Subcutaneous abdominal adipose tissue (tissue), 5 donors: ENCODE results near the gene TMEM156.
"Not testable (repeated sequence)": the region's sequence is repeated elsewhere in the genome, so short reads cannot be mapped to it uniquely, and the experiment has no call there.

Source experiments
- H3K27ac ChIP-seq: one replicate; pipeline ENCODE4 v1.7.0; 2013; ENCODE audit warnings: low read depth, mild to moderate bottlenecking, inconsistent platforms, low read length, moderate library complexity
- H3K27me3 ChIP-seq, 5 donors: one replicate each; pipeline ENCODE4 v1.7.0; 2013; ENCODE audit warnings: low read length in 5 of 5, inconsistent platforms in 1 of 5; ENCODE audit not compliant: control insufficient read depth in 5 of 5, insufficient read depth in 4 of 5
- H3K36me3 ChIP-seq, 5 donors: one replicate each; pipeline ENCODE4 v1.7.0; 2013; ENCODE audit warnings: low read length in 5 of 5; ENCODE audit not compliant: control insufficient read depth in 5 of 5, insufficient read depth in 5 of 5
- H3K4me1 ChIP-seq, 5 donors: one replicate each; pipeline ENCODE4 v1.7.0; 2013; ENCODE audit warnings: low read length in 5 of 5, mild to moderate bottlenecking in 3 of 5, moderate library complexity in 1 of 5; ENCODE audit not compliant: control insufficient read depth in 5 of 5, insufficient read depth in 5 of 5
- H3K4me3 ChIP-seq, 5 donors: one replicate each; pipeline ENCODE4 v1.7.0; 2013; ENCODE audit warnings: low read length in 5 of 5, low read depth in 1 of 5
- H3K9ac ChIP-seq, 5 donors: one replicate each; pipeline ENCODE4 v1.7.0; 2013; ENCODE audit warnings: low read length in 5 of 5, mild to moderate bottlenecking in 4 of 5, moderate library complexity in 3 of 5
- H3K9me3 ChIP-seq, 5 donors: one replicate each; pipeline ENCODE4 v1.7.0; 2013; ENCODE audit warnings: low read length in 5 of 5; ENCODE audit not compliant: control insufficient read depth in 5 of 5
- donor health status: healthy.
- donor health status: healthy.
- donor health status: healthy.
- donor health status: healthy.
- donor health status: healthy.

The TMEM156 gene

DNA sequence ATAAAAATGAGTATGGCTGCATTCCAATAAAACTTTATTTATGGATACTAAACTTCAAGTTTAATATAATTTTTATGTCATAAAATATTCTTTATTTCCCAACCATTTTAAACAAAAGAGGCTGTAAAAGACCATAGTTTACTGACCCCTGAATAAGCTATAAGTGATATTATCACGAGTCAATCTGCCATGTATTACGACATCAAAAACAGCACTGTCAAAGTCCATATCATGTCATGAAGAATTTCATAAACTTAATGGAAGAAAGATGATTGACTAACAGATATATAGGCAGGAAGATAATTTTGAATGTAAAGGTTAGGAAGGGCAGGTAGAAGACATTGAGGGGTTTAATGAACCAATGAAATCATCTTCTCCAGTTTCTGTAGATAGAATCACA is 18.2 kb downstream of the TMEM156 start:
- Histone ChIP-seq H3K9me3 (peaks cover 0 to 7% (median 4%) of the 10 kb centered on the region in 5 donors), H3K27me3 (no peaks in the 10 kb centered on the region), H3K4me1 (no peaks in the 10 kb centered on the region)

GRCh38 chr4:39004758-39005157 is 27.5 kb downstream of the TMEM156 start:
- H3K36me3 ChIP-seq: no peaks in the 10 kb centered on the region
- no peaks in the 10 kb centered on the region for H3K27me3 ChIP-seq
- H3K9me3 ChIP-seq: peaks cover 0 to 3% (median under 1%) of the 10 kb centered on the region in 5 donors
- H3K9ac ChIP-seq: no peak overlapping the region
- no peak overlapping the region for H3K4me3 ChIP-seq
- no peak overlapping the region for H3K27ac ChIP-seq
- H3K4me1 ChIP-seq: no peaks in the 10 kb centered on the region

More for the DNA sequence above, 18.2 kb downstream of the TMEM156 start:
- Histone ChIP-seq H3K9ac (no peak overlapping the region), H3K36me3 (no peaks in the 10 kb centered on the region), H3K27ac (no peak overlapping the region), H3K4me3 (no peak overlapping the region)

GRCh38 chr4:39002058-39002457 is 30.2 kb downstream of the TMEM156 start:
- not testable (repeated sequence) for H3K27me3 ChIP-seq, H3K36me3 ChIP-seq, H3K4me3 ChIP-seq, H3K9ac ChIP-seq, H3K9me3 ChIP-seq, H3K4me1 ChIP-seq, H3K27ac ChIP-seq

DNA sequence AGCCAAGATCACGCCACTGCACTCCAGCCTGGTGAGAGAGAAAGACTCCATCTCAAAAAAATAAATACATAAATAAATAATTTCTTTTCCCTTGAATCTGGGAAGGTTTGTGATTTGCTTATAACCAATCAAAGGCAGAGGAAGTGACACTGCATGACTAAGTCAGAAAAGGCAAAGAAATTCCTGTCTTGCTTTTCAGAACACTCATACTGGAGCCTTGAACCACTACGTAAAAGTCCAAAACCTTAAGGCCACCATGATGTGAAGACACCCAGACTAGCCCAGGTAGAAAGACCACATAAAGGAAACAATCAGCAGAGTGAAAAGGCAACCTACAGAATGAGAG is 36.6 kb downstream of the TMEM156 start:
- Histone ChIP-seq H3K36me3 (no peaks in the 10 kb centered on the region), H3K9ac (no peak overlapping the region), H3K27ac (no peak overlapping the region)

GRCh38 chr4:38994135-38994534 is 38.1 kb downstream of the TMEM156 start:
- H3K9me3 ChIP-seq: no peaks in the 10 kb centered on the region
- H3K4me3 ChIP-seq: no peak overlapping the region
- H3K9ac ChIP-seq: no peak overlapping the region
- H3K4me1 ChIP-seq: no peaks in the 10 kb centered on the region
- H3K27me3 ChIP-seq: no peaks in the 10 kb centered on the region
- H3K36me3 ChIP-seq: no peaks in the 10 kb centered on the region
- no peak overlapping the region for H3K27ac ChIP-seq

More for the DNA sequence above, 36.6 kb downstream of the TMEM156 start:
- Histone ChIP-seq H3K4me3 (no peak overlapping the region), H3K9me3 (peaks cover 0 to 6% (median 5%) of the 10 kb centered on the region in 5 donors), H3K27me3 (no peaks in the 10 kb centered on the region), H3K4me1 (no peaks in the 10 kb centered on the region)

GRCh38 chr4:38993683-38994082 is 38.5 kb downstream of the TMEM156 start:
- Histone ChIP-seq H3K4me3 (no peak overlapping the region), H3K9me3 (no peaks in the 10 kb centered on the region), H3K27me3 (no peaks in the 10 kb centered on the region), H3K27ac (no peak overlapping the region), H3K36me3 (no peaks in the 10 kb centered on the region), H3K9ac (no peak overlapping the region), H3K4me1 (no peaks in the 10 kb centered on the region)

- no peaks in the 10 kb centered on the region for H3K9me3 ChIP-seq
Observed at GRCh38 chr4:38990241-38990640, 42.0 kb downstream of the TMEM156 start.

DNA sequence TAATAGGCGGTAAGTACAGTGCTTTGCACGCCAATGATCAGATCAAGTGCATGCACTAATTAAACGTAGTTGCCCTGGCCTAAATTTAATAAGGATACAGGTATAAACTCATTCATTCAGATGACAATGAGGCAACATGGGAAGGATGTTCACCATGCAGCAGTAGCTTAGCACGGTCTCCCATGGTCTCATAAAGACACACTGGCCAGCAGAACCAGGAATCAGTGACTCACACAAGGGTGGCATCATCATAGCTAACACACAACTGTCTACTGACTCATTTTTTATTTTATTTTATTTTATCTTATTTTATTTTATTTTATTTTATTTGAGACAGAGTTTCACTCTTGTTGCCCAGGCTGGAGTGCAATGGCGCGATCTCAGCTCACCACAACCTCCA is 42.7 kb downstream of the TMEM156 start:
- no peaks in the 10 kb centered on the region for H3K36me3 ChIP-seq
- H3K9me3 ChIP-seq: no peaks in the 10 kb centered on the region
- no peak overlapping the region for H3K4me3 ChIP-seq
- H3K27me3 ChIP-seq: no peaks in the 10 kb centered on the region
- peaks cover 0 to 14% (median 2%) of the 10 kb centered on the region in 5 donors for H3K4me1 ChIP-seq
- no peak overlapping the region for H3K9ac ChIP-seq
- no peak overlapping the region for H3K27ac ChIP-seq

More at GRCh38 chr4:38990241-38990640, 42.0 kb downstream of the TMEM156 start:
- Histone ChIP-seq H3K9ac (no peak overlapping the region), H3K36me3 (no peaks in the 10 kb centered on the region), H3K27me3 (no peaks in the 10 kb centered on the region), H3K4me3 (no peak overlapping the region), H3K27ac (no peak overlapping the region), H3K4me1 (peaks cover 0 to 14% (median 0%) of the 10 kb centered on the region in 5 donors)

DNA sequence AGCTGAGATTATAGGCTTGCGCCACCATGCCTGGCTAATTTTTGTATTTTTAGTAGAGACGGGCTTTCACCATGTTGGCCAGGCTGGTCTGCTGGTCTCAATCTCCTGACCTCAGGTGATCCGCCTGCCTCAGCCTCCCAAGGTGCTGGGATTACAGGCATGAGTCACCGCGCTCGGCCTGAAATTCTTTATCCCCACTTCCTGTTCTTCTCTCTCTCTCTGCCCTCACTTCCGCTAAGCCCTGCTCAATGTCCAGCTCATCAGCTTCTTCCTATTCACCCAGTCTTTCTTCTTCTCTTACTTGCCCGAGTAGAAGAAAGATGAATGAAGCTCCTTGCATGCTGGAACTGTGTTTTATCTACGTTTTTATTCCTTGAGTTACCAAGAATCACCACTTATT is 43.9 kb downstream of the TMEM156 start:
- not testable (repeated sequence) for H3K9ac ChIP-seq, H3K36me3 ChIP-seq, H3K27ac ChIP-seq, H3K4me3 ChIP-seq, H3K9me3 ChIP-seq, H3K27me3 ChIP-seq
- peaks cover 0 to 14% (median 7%) of the 10 kb centered on the region in 5 donors for H3K4me1 ChIP-seq

GRCh38 chr4:38987491-38987890 is 44.7 kb downstream of the TMEM156 start:
- H3K27me3 ChIP-seq: no peaks in the 10 kb centered on the region
- no peak overlapping the region for H3K9ac ChIP-seq
- H3K4me1 ChIP-seq: peaks cover 0 to 14% (median 7%) of the 10 kb centered on the region in 5 donors
- H3K9me3 ChIP-seq: no peaks in the 10 kb centered on the region
- no peak overlapping the region for H3K4me3 ChIP-seq
- no peaks in the 10 kb centered on the region for H3K36me3 ChIP-seq
- no peak overlapping the region for H3K27ac ChIP-seq
